Vagina (tissue), 2 donors: ENCODE data around the gene TRIP10.

Experiments
- CTCF ChIP-seq, 3 experiments: fragments of 450-650 bp in 2 of 3; fragments of 200-600 bp in 1 of 3; sonication (generic) in 1 of 3; IDR thresholded peaks; one replicate each; pipeline ENCODE4 v1.5.1; 2017 to 2019; ENCODE audit warnings: antibody characterized with exemption in 3 of 3, mild to moderate bottlenecking in 2 of 3, moderate library complexity in 2 of 3
- POLR2A ChIP-seq, 2 donors: fragments of 450-650 bp; IDR thresholded peaks; one replicate each; pipeline ENCODE4 v1.6.1; 2017; ENCODE audit warnings: antibody characterized with exemption in 2 of 2, mild to moderate bottlenecking in 2 of 2, moderate library complexity in 2 of 2
- POLR2AphosphoS5 ChIP-seq, 2 donors: sonication (generic); formaldehyde crosslinking; IDR thresholded peaks; one replicate each; pipeline ENCODE4 v1.9.0; 2017; ENCODE audit warnings: antibody characterized with exemption in 2 of 2, mild to moderate bottlenecking in 2 of 2, low read depth in 1 of 2; ENCODE audit not compliant: insufficient read depth in 1 of 2

GRCh38 chr19:6754136-6754535 lies 14.7 kb downstream of the TRIP10 start:
- no peak for TF ChIP-seq CTCF (IDR thresholded peaks at IDR 0.05)
- TF ChIP-seq POLR2A (IDR thresholded peaks at IDR 0.05) = no peak
- TF ChIP-seq POLR2AphosphoS5 (IDR thresholded peaks at IDR 0.05; ENCODE audit: insufficient read depth in 1 of 2, low read depth in 1 of 2) = no peak
